Stimulated activated CD4-positive, alpha-beta T cell treated with anti-CD3 and anti-CD28 coated beads, Interleukin-1b, Interleukin-23, amount 100 ng/mL, for 1 hour (primary cell): Measurements from ENCODE around the gene CDC26.
"Not testable (repeated sequence)": the region's sequence is repeated elsewhere in the genome, so short reads cannot be mapped to it uniquely, and the experiment has no call there.

Source experiments
- DNase-seq, 2 donors: peaks; one replicate each; pipeline ENCODE4 v3.0.0-alpha.2; 2020; ENCODE audit warnings: low read depth in 2 of 2

CDC26 gene

DNA sequence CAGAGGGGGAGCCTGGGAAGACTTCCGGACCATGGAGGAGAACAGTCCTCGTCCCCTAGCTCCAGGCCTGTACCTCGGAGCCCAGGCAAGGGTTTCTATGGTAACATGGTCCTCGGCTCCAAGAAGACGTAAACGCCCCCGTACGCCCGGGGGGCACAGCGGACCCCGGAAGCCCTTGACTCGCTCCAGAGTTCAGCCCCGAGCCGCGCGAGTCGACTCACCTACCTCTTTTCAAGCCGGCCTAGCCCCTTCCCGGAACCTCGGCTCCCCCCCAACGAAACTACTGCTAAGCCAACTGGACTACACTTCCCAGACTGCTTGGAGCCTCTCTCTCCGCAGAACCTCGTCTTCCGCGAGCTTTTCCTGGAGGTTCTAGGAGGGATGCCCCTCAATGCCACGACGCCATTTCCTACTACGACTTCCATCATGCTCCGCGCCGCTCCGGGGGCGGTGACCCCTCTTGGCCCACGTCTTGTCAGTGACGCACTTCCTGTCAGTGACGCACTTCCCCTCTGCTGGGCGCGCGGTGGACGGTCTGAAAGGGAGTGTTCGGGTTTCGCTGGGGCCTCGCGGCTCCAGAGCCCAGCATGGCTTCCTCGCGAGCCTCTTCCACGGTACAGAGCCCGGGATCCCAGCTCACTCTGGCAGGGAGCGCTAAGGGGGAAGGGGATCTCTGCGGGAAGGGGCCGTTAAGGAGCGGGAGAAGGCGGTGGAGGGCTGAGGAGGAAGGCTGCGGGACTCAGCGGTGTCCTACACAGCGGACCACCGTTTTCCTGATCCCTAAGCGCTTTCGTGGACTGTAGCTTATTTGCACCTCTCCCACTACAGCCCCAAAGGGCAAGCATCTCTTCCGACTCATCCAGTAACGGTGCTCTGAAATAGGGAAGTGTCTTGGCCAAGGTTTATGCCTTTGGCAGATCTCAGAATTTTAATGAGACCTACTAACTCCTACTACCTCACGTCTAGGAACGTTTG, at the start of gene CDC26, which contains the start of gene PRPF4:
CDC26 (minus strand) TSS at position 416 of the 975 bp plus-strand sequence. CDS start 3,065 bp downstream, outside the sequence.
PRPF4 (plus strand) TSS at position 502 of the 975 bp plus-strand sequence; CDS start at position 588, 86 bp downstream.
- peak; percentile 80 to 90 for DNase-seq

GRCh38 chr9:113322671-113323070, 47.3 kb upstream of the CDC26 start:
- DNase-seq: no peak

DNA sequence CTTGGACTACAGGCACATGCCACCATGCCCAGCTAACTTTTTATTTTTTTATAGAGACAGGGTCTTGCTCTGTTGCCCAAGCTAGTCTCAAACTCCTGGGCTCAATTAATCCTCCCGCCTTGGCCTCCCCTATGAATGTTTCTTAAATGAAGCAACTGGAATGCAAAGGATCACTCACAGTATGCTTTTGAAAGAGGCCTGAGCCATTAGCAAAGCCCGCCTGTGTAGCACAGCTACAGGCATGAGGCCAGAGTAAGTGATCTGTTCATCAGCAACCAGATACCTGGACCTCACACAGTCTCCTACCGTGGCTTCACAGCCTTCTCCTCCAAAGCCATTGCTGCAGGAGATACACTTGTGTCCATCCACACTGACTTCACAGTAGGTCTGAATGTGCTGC, 44.7 kb upstream of the CDC26 start:
- DNase-seq: no peak

GRCh38 chr9:113319054-113319453, 43.7 kb upstream of the CDC26 start:
- DNase-seq: no peak

- DNase-seq: no peak
Observed at GRCh38 chr9:113317777-113318176, 42.4 kb upstream of the CDC26 start.

DNA sequence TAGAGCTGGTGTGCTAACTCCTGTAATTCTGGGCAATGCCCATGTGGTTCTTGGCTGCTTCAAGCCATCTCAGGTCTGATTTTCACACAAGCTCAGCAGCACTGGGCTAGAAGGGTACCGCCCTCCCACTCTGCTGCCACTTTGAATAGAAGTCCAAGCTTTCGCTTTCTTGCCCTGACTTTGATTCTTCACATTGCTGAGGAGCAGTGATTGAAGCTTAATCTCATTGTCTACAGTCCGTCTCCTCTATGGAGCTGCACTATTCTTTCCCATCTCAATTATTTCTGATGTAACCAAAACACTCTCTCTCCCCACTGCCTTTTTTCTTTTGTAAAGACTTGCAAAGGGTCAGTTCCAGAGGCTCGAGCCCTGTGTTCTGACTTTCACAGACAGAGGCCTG, 40.7 kb upstream of the CDC26 start:
- no peak for DNase-seq

DNA sequence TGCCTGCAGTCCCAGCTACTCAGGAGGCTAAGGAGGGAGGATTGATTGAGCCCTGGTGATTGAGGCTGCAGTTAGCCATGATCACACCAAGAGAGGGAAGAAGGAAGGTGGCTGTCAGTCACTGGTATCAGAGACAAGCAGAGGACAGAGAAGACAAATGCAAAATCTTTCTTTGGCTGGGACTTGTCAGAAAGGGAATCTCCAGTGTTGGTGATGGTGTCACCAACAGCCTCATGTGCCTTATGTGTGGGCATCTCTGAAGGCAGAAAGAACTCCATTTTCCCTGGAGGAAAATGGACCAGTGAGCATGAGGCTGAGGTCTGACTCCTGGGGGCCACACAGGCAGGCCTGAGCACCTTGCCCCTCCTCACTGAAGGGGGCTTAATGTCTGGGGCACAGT, 39.9 kb upstream of the CDC26 start:
- DNase-seq: no peak

DNA sequence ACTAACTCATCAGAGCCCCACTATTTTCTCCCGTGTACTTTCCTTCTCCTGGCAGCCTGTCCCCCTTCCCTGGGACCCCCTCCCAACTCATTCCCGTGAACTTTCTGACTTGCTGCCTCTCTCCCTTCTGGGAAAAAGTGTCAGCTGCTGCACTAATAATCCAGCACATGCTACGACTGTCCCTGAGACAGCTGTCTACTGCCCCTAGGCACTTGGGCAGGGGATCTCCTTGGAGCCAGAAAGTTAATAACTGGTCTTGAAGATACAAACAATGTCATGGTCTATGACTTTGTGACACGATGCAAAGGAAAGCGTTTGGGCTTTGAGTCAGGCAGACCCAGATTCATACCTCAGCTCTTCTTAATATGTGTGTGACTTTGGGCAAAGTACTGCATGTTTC, 37.9 kb upstream of the CDC26 start:
- DNase-seq: no peak

GRCh38 chr9:113311961-113312360, 36.6 kb upstream of the CDC26 start:
- DNase-seq: no peak

DNA sequence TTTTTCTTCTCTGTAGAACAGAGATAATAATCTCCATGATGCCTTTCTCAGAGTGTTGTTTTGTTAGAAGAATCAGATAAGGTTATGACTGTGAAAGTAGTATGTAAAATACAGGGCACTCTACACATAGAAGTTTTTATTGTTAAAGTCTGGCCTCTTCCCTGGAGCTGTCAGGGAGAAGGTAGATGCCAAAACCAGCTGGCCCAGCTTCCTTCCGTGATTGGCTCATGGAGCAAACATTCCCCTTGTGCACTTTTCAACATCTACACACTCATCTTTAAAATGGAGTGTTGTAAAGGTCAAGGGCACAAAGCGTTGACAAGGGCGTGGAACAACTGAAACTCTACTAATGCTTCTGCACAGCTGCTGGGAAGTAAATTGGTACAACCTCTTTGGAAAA, 35.2 kb upstream of the CDC26 start:
- no peak for DNase-seq

DNA sequence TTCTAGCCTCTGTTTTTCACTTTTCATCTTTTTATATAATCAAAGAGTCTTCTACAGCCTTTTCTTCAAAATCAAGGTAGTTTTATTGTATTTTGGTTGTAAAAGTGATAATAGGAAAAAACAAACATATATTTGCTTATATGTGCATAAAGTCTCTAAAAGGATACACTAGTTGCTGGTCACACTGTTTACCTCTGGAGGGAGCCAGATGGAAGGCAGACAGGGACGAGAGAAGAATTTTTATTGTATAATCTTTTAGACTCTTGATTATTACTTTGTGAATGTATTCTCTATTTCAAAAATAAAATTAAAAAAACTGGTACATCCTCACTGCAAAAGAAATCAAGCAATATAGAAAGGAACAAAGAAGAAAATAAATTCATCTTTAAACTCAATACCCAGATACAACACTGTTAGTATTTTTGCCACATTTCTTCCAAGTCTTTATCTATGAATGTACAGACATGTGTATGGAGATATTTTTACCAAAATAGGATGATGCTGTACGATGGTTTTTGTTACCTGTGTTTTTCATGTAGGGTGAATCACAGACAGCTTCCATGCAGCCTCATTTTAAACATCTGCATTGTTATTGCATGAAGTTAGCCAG, 33.9 kb upstream of the CDC26 start:
- no peak for DNase-seq

- DNase-seq: no peak
Observed at GRCh38 chr9:113307396-113307975, 32.1 kb upstream of the CDC26 start.

GRCh38 chr9:113306566-113306965, 31.2 kb upstream of the CDC26 start:
- DNase-seq: no peak

DNA sequence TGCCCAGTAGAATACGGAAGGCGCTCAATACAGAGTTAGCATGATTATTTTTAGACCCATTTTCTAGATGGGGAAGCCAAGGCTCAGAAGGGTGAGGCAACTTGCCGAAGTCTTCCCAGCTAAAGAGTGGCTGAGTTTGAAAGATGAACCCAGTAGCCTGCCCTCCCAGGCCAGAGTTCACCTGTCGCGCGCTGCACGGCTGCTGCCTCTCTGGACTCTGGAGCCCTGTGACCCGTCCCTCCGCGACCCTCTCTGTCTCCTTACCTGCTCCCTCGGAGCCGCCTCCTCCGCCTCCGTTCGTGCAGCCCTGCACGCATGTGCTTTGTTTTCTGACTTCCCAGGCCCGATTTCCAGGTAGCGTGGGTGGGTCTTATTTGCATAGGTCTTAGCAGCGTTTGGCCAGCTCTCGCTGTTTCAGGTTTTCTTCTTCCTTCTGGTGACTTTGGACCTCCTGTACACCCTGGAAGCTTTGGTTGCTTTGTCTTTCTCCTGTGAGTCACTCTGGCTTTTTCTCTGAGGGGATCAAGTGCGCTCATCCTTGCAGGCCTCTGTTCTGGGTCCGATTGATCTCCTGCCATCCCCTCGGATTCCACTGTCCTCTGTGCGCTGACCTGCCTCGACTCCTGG, 27.5 kb upstream of the CDC26 start, which contains the start of gene RNF183:
RNF183 (minus strand) TSS at position 585 of the 627 bp plus-strand sequence. CDS start 5,192 bp downstream, outside the sequence.
- DNase-seq: no peak

GRCh38 chr9:113301548-113301947, 26.2 kb upstream of the CDC26 start:
- DNase-seq: no peak

DNA sequence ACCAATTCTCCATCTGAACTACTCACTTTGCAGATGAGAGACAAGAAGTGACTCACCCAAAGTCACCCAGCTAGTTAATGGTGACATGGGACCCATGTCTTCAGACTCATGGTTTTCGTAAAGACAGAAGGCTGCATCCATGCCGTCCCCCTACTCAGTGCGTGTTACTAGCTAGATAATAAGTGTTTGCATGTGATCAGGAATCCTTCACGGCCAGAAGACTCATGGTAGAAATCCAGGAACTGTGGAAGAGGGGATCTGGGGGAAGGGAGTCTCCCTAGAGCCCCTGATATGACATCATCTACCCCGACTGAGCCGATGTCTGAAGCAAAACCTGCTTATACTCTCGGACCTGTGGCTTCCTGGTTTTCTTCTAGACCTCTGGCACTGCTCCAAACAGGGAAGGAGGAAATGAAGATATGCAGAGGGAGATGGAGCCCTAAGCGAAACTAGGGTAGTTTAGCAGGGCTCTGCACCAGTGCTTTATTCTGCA, 24.5 kb upstream of the CDC26 start:
- DNase-seq: no peak

DNA sequence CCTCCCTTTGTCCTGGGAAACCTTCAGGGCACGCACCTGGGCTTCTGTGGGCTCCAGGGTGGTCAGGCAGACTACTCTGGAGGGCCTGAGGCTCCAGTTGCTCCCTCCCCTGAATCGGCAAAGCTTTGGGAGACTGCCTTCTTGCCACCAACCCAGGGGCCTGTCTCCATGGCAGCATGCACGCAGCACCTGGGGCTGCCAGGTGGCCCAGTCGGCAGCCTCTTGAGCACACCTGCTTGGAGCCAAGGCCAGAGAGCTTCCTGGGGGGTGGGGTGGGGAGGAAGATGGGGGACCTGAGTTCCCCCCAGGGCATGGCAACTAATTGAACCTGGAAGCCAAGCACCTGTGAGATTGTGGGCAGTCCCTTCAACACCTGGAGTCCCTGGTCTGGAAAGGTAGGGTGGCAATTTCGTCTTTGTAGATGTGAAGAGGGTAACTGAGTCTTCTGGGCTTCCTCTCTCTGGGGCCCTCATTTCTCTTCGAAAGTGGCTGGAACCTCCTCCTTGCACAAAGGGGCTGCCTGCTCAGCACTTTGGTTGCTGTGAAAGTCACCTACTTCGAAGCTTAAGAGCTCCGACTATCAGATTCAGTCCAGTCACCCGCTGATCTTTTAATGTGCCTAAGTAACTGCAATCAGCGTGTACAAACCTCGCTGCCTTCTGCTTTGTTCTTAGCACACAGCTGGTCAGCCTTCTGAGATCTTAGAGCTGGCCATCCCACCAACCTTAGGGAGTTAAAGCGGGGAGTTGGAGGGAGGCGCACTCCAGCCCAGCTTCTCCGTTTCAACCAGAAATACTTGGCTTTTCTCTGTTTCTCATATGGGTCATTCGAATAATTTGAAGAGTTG, 23.8 kb upstream of the CDC26 start:
- no peak for DNase-seq

GRCh38 chr9:113298311-113298710, 22.9 kb upstream of the CDC26 start:
- DNase-seq: no peak

DNA sequence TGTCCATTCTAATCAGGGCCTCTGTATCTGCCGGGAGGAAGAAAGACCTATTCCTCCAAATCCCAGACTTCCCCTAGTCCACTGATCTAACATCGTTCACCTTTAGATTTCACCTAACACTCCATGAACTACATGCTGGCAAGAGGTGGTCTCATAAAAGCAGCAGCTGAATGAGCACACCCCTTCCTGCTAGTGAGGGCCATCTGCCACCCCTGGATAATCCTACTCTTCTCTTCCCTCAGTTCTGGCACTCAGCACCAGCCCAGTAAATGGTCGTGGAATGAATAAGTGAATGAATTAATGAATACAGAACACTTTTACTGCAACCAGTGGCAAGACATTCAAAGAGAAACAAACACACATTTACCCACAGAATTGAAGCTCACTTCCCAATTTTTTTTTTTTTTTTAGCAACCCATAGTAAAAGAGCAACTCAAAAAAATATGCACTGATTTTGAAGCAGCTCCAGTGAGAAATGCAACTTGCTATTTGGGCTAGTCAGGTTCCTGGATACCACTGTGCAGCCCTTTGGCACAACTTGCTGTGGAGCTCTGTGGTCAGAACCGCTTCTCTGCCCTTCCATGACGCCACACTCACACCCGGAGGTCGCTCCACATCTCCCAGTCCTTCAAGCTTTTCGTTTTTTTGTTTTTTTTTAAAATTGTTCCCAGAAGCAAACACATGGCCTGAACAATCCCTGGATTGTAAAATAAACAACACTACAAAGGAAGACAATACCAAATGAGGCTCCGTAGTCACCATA, 21.6 kb upstream of the CDC26 start:
- no peak for DNase-seq

DNA sequence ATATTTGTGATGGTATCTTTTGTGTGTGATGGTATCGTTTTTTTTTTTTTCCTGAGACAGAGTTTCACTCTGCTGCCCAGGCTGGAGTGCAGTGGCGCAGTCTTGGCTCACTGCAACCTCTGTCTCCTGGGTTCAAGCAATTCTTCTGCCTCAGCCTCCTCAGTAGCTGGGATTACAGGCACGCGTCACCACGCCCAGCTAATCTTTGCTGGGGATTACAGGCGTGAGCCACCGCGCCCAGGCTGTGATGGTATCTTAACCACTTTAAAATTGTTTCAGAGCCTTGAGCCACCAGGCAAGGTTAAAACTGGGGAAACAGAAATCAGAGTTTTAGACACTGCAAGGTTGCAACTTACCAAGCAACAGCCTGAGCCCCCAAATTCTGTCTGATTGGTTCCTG, 20.9 kb upstream of the CDC26 start:
- not testable (repeated sequence) for DNase-seq
